GM18868 (cell line): ENCODE measurements around the gene LRRC61.
A peak's percentile ranks its signal among the peaks of the same experiment; 100 is the strongest.
"Not testable (repeated sequence)": the region's sequence is repeated elsewhere in the genome, so short reads cannot be mapped to it uniquely, and the experiment has no call there.

Source experiments
- ATAC-seq: cut with Tn5 transposase; IDR thresholded peaks from one replicate; pipeline ENCODE4 v1.9.1; 2021; ENCODE audit warnings: mild to moderate bottlenecking, moderate library complexity; ENCODE audit not compliant: unreplicated experiment

The LRRC61 gene, protein sequence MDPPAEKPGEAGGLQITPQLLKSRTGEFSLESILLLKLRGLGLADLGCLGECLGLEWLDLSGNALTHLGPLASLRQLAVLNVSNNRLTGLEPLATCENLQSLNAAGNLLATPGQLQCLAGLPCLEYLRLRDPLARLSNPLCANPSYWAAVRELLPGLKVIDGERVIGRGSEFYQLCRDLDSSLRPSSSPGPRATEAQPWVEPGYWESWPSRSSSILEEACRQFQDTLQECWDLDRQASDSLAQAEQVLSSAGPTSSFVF

DNA sequence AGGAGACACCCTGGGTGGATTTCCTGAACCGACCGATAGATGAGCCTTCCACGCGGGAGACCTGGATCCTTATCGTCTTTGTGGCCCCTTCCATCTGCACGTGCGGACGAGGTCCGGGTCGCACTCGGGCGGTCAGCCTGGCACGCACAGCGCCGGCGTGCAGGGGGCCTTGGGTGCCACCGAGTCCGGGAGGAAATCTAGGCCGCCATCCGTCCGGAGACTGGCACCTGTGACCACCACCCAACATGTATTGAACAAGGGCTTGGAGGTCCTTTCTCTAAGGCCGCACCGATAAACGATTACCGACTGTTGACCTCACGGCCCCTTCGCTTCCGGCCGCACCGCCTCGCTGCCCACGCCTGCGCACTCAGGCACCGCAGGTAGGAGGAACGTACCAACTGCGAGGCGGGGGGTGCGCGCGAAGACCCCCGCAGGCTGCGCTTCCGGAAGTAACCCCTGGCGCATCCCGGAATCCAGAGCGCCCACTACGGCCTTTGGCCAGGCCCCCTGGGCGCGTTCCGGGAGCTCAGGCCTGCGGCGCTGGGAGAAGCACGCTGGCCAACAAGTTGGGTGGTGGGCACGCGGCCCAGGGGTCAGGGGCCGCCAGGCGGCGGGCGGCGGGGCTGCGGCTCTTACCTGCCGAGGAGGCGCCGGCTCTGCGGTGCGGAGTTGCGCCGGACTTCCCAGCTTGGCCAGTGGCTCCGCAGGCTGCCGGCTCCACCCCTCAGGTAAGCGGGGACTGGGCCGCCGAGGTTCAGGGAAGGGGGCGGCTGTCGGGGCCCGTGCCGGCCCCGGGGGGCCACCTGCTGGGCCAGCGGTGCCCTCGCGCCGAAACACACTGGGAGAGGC is at the start of gene LRRC61, which contains the start of gene ACTR3C:
Gene LRRC61, plus strand, starts transcription at position 523 of the 849 bp plus-strand sequence. CDS start 13,507 bp downstream, outside the sequence.
Gene ACTR3C, minus strand, starts transcription at position 713 of the 849 bp plus-strand sequence. CDS start 28,249 bp downstream, outside the sequence.
- ATAC-seq, result peak; percentile 49

DNA sequence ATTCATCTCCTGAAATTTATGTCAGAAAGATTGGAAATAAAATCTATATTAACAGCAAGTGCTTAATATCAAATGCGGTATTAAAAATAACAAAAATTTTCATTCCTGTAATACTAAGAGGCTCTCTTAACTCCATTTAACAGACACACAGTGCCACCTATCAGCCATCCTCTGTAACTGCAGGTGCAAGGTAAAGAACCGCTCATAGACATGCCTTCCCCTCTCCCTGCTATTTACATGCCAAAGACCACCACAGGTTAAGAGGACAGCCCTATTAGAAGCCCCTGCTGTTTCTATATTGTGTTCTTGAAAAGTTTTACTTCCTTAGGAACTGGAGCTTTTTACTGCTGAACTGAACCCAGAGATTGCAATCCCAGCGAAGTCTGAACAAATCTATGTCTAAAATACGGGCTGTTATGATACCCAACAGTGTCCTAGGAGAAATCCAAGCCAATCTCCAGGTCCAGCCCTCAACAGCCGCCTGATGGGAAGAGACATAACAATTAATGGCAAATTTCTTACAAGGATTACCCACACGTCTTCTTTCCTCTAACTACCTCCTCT is 46.9 kb upstream of the LRRC61 start:
- ATAC-seq, result peak; percentile 48

DNA sequence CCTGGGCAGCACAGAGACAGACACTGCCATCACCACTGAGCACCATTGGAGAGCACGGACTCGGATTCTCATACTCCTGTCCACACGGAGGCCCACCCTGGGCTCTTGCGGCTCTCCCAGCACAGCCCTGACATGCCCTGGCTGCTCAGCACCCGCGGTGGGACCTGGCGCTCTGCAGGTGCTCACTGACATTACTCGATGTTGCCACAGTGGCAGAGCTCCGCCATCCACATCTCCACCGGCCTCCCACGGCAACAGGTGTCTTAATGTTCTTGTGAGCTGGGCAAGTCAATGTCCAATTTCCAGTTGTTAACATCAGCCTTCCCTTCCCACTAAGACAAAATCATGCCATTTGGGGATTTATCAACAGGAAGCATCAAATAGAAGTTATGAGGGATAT is 44.8 kb upstream of the LRRC61 start:
- ATAC-seq, result not testable (repeated sequence)

DNA sequence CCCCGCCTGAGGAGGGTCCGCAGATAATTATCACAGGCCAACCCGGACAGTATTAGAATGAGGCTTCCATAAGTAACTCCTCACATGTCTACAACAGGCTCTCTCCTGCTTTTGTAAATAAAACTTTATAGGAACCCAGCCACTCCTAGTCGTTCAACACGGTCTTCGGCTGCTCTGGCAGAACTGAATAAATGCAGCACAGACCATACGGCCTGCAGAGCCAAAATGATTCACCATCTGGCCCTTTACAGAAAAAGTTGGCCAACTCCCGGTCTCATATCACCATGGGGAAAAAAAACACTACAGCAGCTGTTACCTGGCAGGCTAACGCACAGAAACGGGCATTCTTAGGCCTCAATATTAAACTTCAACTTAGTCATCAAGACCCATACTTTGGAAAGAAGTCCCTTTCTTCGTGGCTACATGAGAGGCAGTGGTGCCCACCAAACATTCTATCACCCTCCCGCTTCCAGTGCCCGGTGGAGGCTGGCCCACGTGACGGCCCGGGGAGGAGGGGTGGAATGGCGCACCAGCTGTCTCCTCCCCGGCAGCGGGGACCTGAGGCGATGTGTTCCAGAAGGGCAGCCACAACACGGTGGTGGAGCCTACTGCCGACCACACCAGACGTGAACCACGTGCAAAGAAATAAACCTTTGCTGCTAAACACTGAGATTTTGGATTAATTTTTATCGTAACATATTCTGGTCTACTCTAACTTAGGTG is 41.3 kb upstream of the LRRC61 start:
- not testable (repeated sequence) for ATAC-seq

DNA sequence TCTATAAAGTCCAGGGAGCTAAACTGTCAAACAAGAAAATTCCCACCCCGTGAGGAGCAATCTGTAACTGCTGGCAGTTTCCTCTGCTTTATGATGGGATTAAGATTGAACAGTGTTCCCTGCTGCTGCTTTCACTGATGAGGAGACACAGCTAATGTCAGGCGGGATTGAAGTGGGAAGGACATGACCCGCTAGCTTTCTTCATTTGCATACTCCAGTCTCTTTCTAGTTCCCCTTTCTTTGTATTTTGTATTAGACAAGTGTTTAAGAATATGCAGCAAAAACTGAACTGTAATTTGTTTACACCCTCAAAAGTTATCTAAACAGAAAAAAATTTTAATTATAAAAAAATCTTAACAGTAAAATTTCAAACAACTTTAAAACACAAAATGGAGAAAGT is 40.0 kb upstream of the LRRC61 start:
- ATAC-seq, result not testable (repeated sequence)

DNA sequence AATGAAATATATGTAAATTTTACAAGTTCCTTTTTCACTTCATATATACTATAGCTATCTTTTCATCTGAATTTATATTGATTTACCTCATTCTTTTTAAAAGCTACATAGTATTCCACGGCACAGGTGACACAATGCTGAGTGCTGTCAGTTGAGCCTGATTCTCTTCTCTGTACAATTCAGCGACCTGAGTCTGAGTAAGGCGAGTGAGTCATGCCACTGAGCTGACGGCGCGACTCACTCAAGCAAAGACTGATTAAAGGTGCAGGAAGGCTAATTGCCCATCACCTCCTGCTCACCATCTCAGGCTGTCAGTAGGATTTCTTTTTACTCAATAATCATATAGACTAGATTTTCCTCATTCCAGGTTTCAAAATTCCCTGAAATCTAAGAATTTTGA is 39.5 kb upstream of the LRRC61 start:
- ATAC-seq, result not testable (repeated sequence)

DNA sequence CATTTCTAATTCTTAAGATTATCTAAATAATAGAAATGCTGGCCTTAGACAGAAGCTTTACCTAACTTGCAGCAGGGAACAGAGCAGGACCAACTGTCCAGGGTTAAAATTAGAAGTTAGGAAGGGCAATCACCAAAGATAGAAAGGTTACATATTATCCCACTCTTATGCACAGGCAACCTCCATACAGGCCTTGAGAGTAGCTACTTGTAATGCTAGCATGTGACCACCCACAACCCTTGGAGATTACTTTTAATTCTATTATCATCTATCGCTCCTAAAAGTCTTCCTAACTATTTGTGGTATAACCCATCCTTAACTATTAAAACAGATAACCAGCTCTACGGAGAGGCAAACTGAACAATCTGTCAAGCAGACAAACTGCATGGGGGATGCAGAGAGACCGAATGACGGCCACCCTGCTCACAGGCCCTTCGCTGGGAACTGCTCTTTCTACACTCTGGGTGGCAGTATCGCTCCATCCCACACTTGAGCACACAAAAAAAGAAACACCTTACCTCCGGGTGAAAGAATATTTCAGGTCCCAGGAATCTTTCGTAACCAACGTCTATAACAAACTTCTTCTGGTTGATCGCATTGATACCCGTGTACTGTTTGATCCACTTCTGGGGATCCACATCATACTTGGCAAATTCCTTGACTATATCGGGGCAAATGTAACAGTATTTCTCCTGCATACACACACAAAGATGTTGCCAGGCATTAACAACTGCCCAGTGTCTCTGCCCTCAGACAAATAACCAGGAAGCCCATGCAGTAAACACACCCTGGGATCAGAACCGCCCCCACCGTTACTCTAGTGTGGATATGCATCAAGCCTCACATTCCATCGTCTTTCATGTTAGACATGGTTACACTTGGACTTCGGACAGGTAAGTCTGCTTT is 37.1 kb upstream of the LRRC61 start:
- ATAC-seq, result peak; percentile 86

DNA sequence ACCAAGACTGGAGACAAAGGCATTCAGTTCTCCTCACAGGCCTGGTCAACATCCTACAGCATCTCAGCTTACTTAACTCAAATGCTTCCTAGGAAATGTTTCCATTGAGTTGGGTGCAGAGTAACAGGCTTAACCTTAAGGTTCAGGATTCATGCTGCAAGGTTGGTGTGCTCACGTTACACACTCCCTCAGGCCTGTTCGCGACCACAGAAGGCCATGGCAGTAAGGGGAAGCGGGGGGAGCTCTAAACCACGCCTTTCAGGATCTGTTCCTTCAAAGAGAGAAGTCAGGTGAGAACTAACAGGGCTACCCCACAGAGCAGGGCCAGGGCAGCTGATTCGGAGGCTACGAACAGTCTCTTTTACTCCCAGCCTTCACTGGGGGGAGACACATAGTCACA is 35.3 kb upstream of the LRRC61 start:
- not testable (repeated sequence) for ATAC-seq

DNA sequence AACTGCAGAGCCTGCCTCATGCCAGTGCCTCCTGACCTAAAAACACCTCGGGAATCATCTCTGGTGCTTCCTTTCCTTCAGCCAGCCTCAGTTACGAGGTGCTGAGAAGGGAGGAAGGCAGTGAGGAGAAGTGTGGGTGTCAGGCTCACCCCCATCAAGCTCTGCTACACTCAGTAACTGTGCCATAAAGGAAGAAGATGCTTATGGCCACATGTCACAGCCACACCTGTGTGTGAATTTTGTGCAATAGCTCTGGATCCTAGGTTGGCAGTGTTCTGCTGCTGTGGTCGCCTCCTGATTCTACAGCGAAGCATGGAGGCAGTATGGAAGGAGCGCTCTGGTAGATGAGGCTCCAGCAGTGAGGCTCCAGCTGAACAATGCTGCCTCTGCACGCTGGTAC is 34.3 kb upstream of the LRRC61 start:
- not testable (repeated sequence) for ATAC-seq

DNA sequence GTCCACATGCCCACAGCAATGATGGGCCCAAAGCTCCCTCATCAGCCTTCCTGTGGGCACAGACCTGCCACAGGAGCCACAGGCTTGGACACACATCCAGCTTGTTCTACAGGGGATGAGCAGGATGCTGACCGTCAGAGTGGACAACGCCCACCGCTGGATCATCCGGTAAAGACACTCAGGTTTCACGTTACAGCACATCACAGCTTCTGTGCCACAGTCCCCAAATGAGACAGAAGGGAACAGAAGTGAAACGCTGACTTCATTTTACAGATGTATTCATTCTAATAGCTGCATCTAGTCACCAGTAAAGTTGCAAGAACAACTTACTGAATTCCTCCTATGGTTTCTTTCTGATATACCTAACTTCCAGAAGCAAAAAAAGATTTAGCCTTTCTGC is 32.8 kb upstream of the LRRC61 start:
- not testable (repeated sequence) for ATAC-seq

DNA sequence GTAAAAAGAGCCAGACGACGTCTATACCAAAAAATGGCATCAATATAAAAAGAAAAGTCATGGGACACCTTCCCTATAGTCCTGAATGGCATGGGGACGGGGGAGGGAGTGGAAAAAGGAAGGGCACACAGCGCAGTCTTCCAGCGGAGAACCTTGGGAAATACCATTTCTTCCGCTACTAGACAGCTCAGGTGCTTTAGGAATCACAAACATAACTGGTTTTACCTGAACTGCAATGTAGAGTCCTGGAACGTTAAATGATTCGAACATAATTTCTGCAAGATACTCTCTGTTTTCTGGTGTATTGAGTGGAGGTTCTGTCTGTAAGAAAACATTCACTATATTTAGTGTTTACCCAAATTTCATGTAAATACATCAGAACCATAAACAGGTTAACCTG is 28.1 kb upstream of the LRRC61 start:
- ATAC-seq, result not testable (repeated sequence)

DNA sequence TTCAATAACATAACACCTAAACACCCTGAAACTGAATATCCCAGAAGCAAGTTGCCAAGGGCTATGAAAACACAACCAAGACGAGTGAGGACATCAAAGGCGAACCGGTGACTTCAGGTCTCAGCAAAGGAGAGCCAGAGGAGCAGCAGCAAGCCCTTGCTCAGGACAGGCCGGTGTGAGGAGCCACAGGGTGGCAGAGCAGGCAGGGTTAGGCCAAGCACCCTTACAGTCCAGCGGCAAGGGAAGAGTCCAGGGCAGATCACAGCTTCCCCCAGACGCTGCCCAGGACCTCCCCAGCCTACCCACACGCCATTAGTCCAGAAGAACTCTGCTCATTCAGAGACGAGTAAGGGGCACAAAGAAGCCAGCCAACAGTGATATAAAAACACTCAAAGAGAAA is 27.5 kb upstream of the LRRC61 start:
- not testable (repeated sequence) for ATAC-seq

DNA sequence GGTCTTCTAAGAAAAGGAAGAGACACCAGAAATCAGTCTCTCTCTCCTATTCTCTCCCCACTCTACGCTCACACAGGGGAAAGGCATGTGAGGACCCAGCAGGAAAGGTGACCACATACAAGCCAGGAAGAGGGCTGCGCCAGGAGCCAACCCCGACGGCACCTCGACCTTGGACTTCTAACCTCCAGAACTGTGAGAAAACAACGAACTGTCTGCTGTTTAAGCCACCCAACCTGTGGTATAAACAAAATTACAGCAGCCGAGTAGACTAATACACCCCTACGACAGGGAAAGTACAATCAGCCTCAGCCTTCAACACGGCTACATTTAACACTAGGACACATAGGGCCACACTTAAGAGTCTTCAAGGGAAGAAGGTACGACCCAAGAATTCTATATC is 26.4 kb upstream of the LRRC61 start:
- not testable (repeated sequence) for ATAC-seq

DNA sequence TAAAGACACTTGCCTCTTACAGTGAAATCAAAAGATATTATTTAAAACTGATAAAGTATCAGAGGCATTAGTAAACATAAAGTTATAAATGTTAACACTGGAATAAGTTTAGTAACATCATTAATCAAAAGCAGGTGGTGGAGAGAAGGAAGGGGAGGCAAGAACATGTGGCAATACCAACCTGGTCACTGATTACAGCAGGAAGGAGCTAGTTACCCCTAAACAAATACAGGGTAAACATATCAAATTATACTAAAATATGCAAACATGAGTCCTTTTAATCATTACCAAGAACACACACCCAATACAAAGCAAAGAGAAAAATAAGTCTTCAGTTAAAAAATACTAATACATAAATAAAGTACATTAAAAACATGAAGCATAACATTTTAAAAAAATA is 25.2 kb upstream of the LRRC61 start:
- not testable (repeated sequence) for ATAC-seq

DNA sequence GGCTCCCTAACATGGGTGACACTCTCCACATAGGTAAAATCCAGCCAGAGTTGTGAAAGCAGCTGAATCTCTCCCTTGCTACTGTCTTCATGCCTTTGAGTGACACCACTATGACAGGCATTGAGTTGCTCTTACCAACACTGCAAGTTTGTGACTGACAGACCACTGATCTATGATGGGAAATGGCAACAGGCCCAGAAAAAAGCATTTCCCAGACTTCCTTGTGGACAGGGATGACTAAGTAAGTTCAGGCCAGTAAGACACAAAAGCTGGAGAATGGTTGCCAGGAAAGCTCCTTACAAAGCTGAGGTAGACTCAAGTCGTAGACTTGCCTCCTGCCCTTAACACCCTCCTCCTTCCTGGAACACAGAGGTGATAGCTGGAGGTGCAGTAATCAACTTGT is 20.2 kb upstream of the LRRC61 start:
- ATAC-seq, result not testable (repeated sequence)

DNA sequence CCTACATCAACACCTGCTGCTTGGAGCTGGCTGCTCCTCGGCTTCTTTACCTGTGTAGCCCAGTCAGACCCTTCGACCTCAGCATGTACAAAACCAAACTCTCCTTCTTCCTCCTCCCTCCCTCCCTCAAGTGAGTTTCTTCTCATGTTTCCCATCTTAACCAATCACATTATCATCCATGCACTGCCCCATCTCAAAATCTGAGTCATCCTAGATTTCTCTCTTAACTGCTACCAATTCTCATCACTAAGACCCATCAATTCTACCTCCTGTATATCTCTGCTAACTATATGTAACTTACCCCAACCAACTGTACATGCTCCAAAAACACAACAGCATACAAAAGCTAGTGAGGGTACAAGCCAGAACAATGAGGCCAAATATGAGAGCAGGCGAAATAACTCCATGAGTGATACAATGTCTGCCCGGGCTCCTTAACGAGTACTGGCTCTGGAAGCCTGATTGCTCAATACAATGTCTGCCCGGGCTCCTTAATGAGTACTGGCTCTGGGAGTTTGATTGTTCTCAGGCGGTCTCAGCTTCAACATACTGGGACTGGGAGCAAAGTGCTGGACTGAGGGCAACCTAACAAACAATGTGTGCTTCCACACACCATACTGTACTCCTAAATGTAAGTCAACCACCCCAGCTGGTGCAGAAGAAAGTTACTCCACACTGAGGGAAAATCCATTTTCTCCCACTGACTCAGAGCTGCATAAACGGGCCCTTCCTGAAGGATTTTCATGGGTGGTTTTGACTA is 18.5 kb upstream of the LRRC61 start:
- not testable (repeated sequence) for ATAC-seq

DNA sequence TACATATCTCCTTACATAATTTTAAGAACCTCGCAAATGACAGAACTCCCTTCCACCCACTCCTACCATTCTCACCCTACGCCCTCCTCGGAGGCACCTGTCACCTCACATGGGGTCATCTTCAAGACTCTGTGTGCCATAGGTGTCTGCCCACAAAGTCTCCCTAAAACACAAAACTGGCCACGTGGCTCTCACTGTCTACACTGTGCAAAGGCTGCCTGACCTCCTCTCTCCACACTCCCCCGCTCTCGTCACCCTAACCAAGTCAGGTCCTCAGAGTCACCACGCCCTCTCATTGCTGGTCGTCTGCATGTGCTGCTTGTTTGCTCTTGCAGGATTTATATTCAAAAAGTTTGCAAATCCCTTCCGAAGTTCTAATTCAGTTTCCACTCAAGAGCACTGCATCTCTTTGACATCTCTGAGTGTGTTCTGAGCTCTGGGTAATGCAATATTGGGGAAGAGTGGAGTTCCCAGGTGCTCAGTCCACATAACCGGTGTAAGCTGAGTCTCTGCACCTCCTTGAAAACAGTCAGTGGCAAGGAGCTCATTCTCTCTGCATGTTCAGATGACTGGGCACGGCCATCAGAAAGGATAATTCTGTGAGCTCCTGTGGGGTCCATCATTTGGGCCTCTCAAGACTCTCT is 17.8 kb upstream of the LRRC61 start:
- ATAC-seq, result not testable (repeated sequence)

DNA sequence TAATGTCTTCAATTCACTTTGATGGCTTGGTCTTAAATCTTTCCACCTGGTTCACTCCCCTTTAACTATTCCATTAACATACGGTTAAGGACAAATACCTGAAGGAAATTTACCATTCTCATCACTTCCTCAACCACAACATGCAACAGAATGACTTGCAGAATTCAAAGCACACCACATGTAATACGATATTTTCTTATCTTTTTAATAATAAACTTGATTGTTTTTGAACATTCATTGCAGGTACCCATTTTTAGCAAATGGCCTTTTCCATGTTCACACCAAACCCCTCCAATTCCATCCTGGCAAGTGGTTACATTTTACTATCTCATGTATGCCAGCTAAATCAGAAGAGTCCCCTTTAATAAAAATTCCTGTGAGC is 17.3 kb upstream of the LRRC61 start:
- ATAC-seq, result not testable (repeated sequence)

DNA sequence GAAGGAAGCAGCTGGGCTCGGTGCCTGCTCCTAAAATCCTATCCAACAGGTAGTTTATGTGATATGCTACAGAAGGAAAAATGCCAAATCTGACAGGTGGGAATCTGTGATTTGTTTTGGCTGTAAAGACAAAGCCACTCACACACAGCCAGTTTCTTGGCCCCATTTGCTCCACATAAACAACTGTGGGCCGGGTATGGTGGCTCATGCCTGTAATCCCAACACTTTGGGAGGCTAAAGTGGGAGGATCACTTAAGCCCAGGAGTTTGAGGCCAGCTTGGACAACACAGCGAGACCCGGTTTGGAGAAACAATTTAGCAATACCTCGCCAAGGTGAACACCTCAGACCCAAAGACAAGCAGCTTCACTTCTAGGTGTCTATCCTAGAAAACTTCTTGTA is 16.8 kb upstream of the LRRC61 start:
- ATAC-seq, result not testable (repeated sequence)
